ENCODE data around the gene HS3ST5.
"Not testable (repeated sequence)": the region's sequence is repeated elsewhere in the genome, so short reads cannot be mapped to it uniquely, and the experiment has no call there.

DNA sequence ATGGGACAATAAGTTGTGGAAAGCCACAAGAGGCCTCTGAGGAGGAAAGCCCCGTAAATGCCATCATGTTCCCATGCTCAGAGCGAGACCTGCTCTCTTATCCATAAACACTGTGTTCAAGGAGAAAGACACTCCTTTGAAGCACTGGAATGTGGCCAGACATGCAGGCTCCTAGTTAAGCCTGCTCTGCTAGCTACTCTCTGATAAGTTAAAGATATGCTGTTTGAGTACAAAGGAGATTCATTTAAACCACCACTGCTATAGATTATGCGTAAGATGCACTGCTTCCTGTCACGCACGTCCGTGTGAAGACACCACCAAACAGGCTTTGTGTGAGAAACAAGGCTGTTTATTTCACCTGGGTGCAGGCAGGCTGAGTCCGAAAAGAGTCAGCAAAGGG, 331.3 kb downstream of the HS3ST5 start:
- TF ChIP-seq, protein P1, sequence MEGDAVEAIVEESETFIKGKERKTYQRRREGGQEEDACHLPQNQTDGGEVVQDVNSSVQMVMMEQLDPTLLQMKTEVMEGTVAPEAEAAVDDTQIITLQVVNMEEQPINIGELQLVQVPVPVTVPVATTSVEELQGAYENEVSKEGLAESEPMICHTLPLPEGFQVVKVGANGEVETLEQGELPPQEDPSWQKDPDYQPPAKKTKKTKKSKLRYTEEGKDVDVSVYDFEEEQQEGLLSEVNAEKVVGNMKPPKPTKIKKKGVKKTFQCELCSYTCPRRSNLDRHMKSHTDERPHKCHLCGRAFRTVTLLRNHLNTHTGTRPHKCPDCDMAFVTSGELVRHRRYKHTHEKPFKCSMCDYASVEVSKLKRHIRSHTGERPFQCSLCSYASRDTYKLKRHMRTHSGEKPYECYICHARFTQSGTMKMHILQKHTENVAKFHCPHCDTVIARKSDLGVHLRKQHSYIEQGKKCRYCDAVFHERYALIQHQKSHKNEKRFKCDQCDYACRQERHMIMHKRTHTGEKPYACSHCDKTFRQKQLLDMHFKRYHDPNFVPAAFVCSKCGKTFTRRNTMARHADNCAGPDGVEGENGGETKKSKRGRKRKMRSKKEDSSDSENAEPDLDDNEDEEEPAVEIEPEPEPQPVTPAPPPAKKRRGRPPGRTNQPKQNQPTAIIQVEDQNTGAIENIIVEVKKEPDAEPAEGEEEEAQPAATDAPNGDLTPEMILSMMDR (IDR thresholded peaks at IDR 0.05) = not testable (repeated sequence)
- TF ChIP-seq ZFX (IDR thresholded peaks at IDR 0.05; ENCODE audit: borderline replicate concordance) = not testable (repeated sequence)
